Suprapubic skin (tissue), 3 donors: ENCODE data around the gene FBN1.

Source experiments
- CTCF ChIP-seq, 2 donors: fragments of 200-600 bp in 1 of 2; fragments of 450-650 bp in 1 of 2; sonication (generic) in 1 of 2; IDR thresholded peaks; one replicate each; pipeline ENCODE4 v1.5.1; 2016 to 2019; ENCODE audit warnings: antibody characterized with exemption in 2 of 2, mild to moderate bottlenecking in 1 of 2, moderate library complexity in 1 of 2
- POLR2A ChIP-seq, 2 donors: fragments of 450-650 bp; IDR thresholded peaks; one replicate each; pipeline ENCODE4 v1.6.1; 2017; ENCODE audit warnings: antibody characterized with exemption in 2 of 2, mild to moderate bottlenecking in 2 of 2, moderate library complexity in 2 of 2

DNA sequence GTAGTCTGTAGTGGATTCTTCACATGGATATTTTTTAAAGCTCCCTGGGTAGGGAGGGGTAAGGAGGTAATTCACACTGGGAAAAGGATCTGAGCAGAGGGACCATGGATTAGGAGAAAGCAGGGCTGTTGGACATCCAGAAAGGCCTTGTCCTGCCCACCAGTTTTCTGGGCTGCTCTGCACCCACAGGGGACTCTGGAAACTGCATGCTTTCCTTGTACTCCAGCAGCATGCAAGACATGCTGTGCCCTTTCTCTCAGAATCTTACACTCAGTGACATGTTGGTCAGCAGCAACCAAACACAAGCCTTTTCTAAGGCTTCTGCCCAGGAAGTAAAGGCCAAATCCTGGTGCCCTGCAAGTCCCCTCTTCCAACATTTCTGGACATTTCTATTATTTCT is 2.5 kb upstream of the FBN1 start:
- TF ChIP-seq CTCF (IDR thresholded peaks at IDR 0.05) (no peak), POLR2A (IDR thresholded peaks at IDR 0.05) (no peak)
